GM19035 (cell line): Measurements from ENCODE around the gene CFAP46.
"Not testable (repeated sequence)": the region's sequence is repeated elsewhere in the genome, so short reads cannot be mapped to it uniquely, and the experiment has no call there.

Experiments
- ATAC-seq: cut with Tn5 transposase; IDR thresholded peaks from one replicate; pipeline ENCODE4 v1.9.1; 2021; ENCODE audit not compliant: unreplicated experiment

The CFAP46 gene

GRCh38 chr10:132979491-132980425, 37.4 kb upstream of the CFAP46 start:
- ATAC-seq, result no peak

DNA sequence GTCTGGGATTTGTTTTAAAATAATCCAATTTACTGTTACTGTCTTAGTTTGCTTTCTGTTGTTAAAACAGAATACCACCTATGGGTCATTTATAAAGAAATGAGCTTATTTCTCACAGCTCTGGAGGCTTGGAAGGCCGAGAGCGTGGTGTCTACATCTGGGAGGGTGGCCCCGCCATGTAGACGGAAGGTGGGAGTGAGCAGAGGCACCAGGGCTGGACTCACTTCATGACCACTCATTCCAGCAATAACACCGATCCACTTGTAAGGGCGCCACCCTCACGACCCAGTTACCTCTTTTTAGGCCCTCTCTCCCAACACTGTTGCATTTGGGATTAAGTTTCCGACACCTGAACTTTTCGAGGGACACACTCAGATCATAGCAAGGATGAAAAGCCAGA, 36.2 kb upstream of the CFAP46 start:
- ATAC-seq, result no peak

- no peak for ATAC-seq
These were observed 35.4 kb upstream of the CFAP46 start for GRCh38 chr10:132977807-132978206.

- no peak for ATAC-seq
These were observed 34.7 kb upstream of the CFAP46 start for GRCh38 chr10:132977076-132977475.

GRCh38 chr10:132975831-132976682, 33.7 kb upstream of the CFAP46 start:
- ATAC-seq, result no peak

- no peak for ATAC-seq
These were observed 32.8 kb upstream of the CFAP46 start for GRCh38 chr10:132974886-132975830.

GRCh38 chr10:132974249-132974796, 32.0 kb upstream of the CFAP46 start:
- no peak for ATAC-seq

DNA sequence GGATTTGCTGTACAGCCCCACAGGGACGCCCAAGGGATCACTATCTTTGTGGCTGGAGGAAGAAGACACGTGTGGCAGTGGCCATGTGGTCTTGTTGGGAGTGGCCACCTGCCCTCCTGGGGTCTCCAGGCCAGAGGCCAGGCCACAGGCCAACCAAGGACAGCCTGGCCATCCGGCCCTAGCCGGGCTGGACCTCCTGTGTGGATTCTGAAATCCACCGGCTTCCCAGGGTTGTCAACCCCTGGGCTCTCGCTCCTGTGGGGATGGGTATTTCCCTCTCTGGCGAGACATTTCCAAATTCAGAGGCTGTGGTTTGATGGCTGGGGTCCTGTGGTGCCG, 31.5 kb upstream of the CFAP46 start:
- no peak for ATAC-seq

DNA sequence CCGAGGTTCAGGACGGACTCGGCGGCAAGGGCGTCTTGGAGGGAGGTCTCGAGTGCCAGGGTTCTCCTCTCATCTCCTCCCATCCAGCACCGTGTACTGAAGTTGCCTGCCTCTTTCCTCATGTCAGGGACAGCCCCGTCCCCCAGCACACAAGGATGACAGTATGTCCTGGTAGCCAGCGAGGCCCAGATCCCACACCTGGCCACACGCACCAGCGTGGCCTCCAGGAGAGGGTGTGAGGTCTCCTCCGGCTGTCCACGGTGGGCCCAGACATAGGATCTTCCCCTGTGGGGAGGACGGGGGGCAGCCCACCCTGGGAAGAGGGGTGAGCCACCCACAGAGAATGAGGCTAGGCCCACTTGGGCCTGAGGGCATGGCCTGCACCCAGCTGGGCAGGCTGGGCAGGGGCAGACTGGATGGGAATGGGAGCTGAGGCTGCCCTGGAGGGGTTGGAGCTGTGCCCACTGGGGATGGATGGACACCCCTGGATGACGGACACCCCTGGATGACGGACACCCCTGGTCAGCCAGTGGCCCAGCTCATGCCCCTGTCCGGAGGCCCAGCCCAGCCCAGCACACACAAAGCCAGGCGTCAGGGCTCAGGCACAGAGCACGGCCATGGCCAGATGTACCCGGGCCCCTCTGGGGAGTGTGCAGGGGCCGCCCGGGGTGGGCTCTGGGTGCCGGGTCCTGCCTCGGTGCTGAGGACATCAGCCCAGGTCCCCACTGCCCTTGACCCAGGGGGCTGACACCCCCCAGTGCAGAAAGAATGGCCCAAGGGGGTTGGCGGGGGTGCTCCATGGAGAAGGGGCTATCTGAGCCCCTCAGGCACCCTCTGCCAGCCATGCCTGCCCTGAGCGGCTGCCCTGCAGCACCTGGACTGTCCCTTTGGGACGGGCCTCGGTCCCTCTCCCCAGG, 30.9 kb upstream of the CFAP46 start:
- no peak for ATAC-seq

GRCh38 chr10:132972149-132972985, 30.0 kb upstream of the CFAP46 start:
- no peak for ATAC-seq

DNA sequence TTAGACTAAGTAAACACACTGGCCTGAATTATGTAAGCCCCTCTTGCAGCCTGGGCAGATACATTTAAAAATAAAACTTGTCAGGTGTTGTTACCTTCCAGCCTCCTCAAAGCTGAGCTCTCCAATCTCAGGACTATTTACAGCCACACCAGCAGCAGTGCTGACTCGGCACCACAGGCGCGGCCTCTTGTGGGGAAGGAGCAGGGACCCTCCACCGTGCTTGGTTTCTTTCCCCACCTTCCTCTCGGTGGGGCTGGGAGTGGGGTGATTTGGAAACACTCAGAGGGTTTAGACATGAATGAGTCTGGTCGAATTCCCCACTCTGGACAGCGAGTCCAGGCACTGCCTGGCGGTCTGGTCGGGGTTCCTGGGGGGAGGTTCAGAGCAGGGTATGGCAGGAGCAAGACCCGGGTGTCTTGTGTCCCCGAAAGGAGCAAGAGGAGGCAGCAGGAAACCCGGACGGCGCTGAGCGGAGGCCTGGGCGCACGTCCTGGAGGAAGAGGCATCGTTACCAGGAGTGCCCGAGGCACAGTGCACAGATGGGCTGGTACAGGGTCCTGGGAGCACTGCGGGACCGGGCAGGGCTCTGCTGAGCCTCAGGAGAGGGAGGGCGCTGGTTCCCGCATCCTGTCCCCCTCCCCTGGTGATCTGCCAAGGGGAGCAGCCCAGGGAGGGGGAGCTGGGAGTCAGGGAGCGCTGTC, 29.2 kb upstream of the CFAP46 start:
- ATAC-seq, result no peak

GRCh38 chr10:132970641-132971438, 28.5 kb upstream of the CFAP46 start:
- no peak for ATAC-seq

DNA sequence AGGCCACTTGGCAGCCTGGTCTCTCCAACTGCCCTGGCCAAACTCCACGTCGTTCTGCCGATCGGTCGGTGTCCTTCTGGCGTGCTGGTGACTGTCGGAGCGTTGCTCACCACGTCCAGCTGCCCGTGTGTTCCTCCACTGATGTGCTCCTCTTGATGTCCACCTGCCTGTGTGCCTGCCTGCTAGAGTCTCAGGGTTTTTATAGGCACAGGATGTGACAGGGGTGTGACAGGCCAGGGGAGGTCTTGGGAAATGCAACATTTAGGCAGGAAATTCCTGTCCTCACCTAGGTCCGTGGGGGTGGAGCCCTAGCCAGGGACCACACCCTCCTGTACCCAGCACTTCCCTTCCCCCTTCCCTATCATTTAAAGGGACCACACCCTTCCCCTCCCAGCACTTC, 25.2 kb upstream of the CFAP46 start:
- no peak for ATAC-seq

DNA sequence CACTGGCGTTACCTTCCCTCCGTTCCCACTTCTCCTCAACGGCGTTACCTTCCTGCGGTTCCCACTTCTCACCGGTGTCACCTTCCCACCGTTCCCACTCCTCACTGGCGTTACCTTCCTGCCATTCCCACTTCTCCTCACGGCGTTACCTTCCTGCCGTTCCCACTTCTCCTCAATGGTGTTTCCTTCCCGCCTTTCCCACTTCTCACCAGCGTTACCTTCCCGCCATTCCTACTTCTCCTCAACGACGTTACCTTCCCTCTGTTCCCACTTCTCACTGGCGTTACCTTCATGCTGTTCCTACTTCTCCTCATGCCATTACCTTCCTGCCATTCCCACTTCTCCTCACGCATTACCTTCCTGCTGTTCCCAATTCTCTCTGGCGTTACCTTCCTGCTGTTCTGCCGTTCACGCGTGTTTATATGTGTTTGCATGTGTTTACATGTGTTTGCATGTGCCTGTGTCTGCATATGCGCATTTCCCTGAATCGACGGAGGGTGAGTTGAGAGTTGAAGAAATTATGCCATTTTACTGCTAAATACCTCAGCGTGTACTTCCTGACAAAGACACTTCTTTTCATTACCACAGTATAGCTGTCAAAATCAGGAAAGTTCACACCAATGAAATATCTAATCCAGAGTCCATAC, 23.2 kb upstream of the CFAP46 start:
- ATAC-seq, result no peak

GRCh38 chr10:132964707-132965410, 22.5 kb upstream of the CFAP46 start:
- ATAC-seq, result not testable (repeated sequence)

- no peak for ATAC-seq
These were observed 21.9 kb upstream of the CFAP46 start for GRCh38 chr10:132964231-132964630.
